ENCODE results near the gene CLDN7.

Gene CLDN7, protein sequence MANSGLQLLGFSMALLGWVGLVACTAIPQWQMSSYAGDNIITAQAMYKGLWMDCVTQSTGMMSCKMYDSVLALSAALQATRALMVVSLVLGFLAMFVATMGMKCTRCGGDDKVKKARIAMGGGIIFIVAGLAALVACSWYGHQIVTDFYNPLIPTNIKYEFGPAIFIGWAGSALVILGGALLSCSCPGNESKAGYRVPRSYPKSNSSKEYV

DNA sequence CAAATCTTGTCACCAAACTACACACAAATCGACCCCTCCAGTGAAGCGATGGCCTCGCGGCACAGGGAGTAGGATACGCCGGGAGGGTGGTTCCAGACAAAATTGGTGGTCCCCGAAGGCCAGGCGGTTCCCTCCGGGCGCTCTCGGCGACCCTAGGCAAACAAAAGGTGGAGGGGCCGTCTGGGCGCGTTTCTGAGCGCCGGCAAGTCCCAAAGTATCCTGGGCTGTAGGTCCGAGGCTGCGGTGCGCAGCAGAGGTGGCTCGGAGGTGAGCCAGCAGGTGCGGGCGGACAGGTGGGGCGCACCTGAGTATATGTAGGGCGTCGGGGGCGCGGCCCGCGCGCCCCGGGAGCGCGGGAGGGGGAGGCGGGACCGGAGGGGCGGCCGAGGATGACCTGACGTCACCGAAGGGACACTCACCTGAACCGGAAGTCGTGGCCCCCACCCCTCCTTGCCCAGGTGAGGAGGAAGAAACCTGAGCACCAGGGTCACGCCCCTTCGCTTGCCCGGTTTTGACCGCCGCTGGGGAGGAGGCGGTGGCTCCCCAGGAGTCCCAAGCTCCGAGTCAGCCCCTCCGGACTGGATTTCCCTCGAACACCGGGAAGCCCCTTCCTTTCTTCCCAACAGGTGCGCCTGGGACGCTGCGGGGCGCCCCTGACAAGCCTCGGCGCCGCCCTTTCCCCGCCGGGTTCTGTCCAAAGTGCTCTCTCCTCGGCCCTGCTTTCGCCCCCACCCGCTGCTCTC, at the start of gene CLDN7:
Gene CLDN7 (minus strand): TSS at position 287 of the 743 bp plus-strand sequence. CDS start 435 bp downstream, outside the sequence.
- no peak for DNase-seq

DNA sequence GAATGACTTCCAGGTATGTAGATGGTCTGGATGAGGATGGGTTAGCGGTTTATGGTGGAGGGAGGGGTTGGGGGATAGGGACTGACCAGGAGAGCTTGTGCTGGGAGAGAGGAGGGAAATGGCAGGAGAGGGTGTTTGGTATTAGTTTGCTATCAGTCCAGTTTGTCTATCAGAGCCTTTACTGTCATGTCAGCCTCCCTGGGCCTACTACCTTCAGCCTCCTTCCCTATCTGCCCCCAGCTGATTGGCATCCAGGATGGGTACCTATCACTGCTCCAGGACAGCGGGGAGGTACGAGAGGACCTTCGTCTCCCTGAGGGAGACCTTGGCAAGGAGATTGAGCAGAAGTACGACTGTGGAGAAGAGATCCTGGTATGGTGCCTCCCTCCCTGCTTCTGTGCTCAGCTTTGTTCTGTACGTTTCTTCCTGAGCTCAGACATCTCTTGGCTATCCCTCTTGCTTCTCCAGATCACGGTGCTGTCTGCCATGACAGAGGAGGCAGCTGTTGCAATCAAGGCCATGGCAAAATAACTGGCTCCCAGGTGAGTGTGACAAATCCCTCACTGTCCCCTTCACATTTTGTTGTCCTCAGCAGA, 48.9 kb upstream of the CLDN7 start:
- no peak for DNase-seq

DNA sequence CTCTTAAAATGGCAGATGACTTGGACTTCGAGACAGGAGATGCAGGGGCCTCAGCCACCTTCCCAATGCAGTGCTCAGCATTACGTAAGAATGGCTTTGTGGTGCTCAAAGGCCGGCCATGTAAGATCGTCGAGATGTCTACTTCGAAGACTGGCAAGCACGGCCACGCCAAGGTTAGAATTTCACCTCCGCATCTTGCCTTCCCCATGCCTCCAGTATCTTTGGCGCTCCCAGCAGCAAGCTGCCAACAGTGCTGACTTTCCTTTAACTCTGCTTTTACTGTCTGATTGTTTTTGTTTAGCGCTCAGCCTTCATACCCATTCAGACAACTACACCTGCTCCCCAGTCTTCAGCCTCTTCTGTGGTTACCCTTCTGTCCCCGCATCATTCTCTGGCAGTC, 47.4 kb upstream of the CLDN7 start:
- no peak for DNase-seq

DNA sequence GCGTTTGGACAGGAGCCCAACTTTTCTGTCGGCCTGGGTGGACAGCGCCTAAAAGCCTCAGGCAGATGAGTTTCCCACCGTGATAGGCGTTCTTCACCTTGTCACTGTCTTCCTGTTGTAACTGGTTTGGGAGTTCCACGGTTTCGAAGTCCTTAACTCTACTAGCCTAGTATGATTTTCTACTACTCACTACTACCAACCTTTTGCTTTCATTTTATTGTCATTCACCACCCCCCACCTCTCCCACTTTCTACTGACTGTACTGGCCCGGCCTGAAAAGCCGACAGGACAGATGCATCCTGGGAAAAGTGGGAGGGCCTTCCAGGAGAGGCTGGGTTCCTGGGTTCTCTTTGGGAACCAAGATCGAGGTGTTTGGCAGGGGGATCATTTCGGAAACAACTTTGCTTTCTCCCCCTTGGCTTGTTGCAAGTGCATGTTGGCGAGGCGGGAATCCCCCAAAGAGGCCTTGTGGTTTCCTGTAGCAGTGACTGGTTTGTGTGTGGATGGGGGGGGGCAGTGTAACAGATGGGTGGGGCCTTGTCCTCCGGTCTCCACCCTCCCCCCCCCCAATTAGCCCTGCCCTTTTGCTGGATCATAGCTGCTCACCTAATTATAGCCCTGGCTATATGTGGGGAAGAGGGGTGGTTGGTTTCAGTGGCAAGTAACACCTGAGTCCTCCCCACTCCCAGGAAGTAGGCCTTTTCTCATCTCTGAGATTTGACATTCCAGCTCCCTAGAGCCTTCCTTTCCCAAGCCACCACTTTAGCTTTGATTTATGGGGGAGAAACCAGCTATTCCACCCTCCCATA, 46.6 kb upstream of the CLDN7 start:
- no peak for DNase-seq

DNA sequence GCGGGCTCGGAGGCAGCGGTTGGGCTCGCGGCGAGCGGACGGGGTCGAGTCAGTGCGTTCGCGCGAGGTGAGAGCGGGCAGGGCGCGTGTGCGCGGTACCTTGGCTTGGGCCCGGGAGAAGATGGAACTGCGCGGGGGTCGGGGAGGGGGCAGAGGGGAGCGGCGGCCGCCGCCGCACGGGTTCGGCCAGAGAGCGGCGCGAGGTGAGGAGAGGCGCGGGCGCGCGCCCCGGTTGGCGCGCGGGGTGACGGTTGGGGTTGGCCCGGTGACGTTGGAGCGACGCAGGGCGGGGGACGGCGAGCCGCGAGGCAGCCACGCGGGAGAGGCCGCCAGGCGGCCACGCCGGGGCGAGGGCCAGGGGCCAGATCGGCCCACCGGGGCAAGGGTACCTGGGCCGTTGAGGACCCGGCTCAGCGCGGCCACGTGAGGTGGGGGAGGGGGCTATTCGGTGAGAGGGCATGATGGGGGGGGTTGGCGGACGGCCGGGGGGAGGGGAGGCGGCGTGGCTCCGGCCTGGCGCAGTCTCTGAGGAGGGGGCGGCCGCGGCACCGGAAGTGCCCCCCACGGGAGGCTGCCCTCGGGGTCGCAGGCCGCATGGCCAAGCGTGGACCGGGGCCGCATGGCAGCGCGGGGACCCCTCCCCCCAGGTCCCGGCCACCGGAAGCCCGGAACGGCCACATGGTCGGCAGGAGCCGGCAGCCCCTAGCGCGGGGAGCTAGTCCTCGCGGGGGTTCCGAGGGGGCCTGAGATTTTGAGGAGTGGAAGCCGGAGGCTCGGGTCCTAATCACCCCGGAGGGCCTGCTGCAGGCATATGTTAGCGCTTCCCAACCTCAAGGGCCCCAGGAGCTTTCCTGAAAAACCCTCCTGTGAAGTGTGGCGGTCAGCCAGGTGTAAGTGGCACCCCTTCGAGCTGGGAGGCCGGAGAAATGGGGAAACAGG, 45.7 kb upstream of the CLDN7 start:
- DNase-seq, result no peak

DNA sequence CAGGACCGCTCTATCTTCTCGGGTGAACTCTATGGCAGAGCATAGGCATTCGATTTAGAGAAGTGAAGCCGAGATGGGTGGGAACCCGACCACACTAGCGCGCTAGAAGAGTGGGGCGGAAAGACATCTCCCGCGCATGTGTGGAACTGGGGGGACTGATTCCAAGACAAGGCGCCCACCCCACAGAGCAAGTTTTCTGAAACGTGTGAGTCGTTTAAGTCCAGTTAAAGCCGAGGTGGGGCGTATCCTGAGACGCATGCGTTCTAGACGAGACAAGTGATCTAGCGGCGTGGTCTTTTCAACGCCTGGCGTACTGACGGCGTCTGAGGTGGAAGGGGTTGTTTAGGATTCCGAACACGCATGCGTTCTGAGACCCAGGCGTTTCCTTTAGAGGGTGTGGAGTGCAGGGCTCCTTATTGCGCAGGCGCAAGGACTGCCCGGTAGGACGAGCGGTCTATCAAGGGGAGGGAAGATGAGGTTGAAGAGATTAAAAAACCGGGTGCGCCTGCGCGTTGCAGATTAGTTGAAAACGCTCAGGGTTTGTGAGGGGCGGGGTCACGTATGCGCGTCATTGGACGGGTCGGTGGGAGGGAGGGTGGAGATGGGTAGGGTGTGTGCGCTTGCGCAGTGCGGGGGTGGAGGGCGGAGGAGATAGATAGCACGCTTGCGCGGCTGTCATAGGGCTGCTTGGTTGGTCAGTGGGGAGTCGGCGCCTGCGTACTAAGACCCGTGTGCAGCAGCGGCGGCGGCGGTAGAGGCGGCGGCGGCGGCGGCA, 44.8 kb upstream of the CLDN7 start, which contains the start of gene EIF5A:
Gene EIF5A (plus strand): TSS at position 718 of the 775 bp plus-strand sequence. CDS start 2,008 bp downstream, outside the sequence.
- peak; percentile 92 for DNase-seq

DNA sequence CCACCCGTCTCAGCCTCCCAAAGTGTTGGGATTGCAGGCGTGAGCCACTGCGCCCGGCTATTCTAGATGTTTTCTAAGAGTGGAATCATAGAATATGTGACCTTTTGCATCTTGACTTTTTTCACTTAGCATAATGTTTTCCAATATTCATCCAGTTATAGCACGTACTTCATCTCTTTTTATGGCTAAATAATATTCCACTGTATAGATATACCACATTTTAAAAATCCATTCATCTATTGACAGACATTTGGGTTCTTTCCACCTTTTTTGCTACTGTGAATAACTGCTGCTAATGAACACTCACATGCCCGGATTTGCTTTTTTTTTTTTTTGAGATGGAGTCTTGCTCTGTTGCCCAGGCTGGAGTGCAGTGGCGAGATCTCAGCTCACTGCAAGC, 41.9 kb upstream of the CLDN7 start:
- DNase-seq, result no peak

DNA sequence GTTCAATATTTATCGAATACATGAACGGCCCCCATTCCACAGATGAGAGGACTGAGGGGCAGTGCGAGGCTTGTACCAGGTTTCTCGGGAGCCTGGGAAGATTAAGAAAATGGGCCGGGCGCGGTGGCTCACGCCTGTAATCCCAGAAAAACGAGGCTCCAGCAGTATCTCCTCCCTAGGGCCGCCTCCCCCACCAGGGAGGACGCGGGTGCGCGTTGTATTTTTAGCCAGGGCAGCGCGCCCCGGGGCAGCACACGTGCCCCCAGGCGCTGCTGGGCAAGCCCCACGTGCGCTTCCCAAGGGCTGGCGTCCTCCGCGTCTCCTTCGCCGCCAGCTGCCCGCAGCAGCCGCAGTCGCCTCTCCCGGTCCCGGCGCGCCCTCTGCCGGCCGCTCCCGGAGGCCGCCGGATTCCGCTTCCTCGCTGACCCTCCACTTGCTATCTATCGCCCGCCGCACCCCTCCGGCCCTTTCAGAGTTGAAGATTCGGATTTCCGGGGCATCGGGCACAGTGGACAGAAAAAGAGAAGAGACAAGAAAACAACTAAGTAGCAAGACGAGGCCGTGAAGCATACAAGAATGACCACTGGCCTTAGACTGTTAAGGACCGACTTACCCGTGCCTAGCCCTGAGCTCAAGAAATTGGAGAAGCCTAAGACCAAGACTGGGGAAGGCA, 34.0 kb upstream of the CLDN7 start:
- DNase-seq, result no peak

DNA sequence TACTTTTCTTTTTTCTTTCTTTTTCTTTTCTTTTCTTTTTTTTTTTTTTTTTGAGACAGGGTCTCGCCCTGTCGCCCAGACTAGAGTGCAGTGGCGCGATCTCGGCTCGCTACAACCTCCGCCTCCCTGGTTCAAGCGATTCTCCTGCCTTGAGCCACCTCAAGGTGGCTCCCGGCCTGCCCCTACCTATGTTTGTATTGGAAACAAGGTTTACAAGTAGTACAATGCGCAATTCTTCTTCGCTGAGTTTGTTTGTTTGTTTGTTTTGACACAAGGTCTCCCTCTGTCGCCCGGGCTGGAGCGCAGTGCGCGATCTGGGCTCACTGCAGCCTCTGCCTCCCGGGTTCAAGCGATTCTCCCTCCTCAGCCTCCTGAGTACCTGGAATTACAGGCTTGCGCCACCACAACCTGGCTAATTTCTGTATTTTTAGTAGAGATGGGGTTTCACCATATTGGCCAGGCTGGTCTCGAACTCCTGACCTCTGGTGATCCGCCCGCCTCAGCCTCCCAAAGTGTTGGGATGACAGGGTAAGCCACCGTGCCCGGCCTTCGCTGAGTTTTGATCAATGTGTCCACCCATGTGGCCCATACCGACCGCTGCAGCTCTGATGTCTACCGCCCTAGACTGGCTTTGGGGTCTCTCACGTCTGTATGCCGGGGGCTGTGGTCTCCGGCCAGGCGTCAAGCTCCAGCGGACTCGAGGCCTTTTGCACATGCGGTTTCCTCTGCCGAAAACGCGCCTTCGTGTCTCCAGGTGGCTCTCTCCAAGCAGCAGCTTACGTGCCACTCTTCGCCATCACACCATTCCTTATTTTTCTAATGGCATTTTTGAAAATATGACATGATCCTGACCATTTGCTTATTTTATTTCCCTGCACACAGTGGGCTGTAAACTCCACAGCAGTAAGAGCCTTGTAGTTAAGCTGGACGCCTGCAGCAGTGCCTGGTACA, 33.2 kb upstream of the CLDN7 start:
- no peak for DNase-seq

DNA sequence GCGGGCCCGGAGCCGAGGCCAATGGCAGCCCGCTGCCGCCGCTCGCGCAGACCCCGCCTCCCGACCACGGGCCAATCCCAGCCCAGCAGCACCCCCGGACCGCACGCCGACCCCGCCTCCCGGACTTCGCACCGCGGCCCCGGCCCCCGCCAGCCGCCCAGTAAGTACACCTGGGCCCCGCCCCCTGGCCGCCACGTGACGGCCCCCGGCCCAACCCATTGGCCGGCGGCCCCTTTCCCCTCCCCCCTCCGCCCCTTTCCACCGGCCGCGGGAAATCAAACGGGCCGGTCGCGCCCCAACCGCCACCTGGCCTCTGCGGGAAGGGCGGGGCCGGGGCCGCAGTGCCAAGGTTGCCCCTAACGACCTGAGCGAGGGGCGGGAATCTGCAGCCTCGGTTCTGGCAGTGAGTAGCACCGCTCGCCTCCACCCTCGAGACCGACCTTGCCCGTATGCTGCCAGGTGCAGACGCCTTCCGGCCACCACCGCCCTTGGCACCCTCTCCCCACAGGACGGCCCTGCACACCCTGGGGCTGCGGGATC, 32.4 kb upstream of the CLDN7 start, which contains the start of gene YBX2:
Gene YBX2 (minus strand): TSS at position 26 of the 540 bp plus-strand sequence. CDS start 139 bp downstream, outside the sequence.
- peak; percentile 64 for DNase-seq

DNA sequence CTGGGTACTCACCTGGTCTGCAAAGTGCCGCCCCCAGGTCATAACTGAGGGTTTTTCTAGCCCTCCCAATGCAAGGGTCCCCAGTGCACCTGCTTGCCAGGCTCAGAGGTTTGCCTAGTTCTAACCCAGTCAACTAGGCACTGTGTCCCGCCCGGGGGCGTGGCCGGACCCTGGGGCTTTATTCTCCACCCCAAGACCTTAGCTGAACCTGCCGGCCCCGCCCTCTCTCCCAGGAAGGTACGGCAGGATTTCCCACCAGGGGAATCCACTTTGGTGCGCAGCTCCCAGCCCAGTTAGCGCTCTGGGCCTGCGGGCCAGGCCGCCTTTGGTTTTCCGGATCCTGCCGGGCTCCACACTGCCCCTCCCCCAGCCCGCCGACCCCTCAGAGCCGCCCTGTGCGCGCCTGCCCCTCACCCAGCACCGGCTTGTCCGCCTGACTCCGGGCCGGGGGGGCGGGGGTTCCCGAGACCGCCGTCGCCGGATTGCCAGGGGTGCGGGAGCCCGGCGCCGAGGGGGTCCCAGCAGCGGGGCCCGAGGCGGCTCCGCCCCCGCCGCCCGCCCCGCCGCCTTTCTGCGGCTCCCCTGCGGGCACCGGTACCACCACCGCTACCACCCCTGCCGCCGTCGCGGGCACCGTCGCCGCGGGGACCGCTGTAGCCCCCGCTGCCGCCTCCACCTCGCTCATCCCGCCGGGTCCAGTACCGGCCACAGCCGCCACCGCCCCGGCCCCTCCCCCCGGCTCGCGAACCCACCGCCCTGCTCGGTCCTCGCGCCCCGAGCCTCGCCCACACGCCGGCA, 31.7 kb upstream of the CLDN7 start:
- DNase-seq, result no peak

DNA sequence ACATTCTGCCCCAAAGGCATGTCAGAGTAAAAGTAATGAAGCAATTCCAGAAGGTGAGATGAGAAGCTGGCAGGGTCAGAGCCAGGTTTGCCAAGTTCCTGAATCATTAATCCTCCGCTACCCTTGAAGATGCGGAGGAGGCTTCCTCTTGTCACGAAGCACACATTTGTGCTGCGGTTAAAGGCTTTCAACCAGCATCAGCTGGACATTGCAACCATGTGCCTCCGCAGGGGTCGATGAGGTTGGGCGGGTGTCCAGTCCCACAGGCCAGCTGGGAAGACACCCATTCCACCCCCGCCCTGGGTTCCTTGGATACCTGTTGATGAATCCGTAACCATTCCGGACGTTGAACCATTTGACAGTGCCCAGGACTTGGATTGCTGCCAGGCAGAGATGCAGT, 30.9 kb upstream of the CLDN7 start:
- DNase-seq, result no peak

DNA sequence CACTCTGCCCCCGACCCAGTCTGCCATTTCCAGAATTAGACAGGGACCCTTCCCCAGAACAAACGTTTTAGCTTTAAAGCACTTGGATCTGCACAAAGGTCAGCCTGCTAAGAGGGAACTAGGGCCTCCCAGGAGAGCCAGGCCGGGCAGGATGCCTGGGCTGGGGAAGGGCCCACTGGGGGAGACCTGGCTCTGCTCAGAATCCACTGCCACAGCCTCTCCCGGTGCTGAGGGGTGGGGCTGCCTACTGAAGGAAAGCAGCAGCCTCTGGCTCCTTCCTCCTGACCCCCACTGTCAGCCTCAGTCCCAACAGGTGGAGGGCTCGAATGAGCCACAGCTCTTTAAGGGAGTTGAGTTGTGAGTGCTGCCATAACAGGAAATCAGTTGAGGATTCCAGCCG, 30.5 kb upstream of the CLDN7 start:
- no peak for DNase-seq

DNA sequence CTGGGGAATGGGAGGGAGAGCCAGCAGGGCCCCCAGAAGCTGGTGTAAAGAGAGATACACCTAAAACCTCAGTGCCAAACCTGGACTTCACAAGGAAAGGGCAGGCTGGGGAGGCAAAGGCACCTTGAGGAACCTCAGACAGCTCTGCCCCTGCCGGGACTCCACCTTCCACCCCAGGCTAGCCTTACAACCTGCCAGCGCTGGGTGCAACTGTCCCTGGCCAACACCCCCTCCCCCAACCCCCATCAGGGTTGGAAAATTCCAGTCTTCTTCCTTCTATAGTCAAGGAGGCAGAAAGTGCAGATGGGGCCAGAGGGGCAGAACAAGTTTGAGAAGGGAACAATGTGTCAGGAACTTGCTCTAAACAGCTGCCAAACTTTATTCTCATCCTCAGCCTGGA, 29.9 kb upstream of the CLDN7 start:
- DNase-seq, result no peak

DNA sequence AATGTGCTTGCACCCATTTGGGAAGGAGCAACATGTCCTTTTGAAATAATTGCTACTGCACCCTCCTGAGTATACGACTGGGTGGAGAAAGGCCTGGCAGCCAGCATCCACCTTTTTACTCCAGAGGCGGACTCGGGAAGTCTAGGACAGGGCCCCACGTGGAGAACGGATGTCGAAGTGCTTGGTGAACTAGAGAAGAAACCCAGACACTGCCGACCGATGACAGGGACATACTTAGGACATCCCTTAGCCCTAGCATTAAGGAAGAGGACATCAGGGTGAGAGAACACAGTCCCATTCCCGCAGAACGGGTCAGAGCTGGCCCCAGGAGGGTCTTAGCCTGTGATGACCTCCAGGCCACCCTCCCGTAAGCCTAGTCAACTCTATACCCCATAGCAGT, 28.4 kb upstream of the CLDN7 start:
- no peak for DNase-seq

DNA sequence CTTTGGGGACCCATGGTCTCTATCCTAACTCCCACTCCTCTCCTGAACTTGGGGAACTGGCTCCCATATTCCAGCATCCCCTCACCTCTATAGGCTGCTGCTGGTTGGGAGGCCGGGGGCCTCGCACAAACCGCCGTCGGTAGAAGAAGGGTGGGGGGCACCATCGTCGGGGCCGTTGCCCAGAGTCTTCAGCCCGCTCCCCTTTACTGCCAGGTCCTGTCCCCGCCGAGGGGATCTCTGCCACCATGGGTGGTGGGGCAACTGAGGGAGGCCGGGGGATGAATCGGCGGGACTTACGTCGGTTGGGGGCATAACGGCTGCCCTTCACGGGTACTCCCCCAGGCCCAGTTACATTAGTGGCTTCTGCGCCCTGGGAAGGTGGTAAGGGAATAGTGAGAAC, 27.9 kb upstream of the CLDN7 start:
- no peak for DNase-seq

DNA sequence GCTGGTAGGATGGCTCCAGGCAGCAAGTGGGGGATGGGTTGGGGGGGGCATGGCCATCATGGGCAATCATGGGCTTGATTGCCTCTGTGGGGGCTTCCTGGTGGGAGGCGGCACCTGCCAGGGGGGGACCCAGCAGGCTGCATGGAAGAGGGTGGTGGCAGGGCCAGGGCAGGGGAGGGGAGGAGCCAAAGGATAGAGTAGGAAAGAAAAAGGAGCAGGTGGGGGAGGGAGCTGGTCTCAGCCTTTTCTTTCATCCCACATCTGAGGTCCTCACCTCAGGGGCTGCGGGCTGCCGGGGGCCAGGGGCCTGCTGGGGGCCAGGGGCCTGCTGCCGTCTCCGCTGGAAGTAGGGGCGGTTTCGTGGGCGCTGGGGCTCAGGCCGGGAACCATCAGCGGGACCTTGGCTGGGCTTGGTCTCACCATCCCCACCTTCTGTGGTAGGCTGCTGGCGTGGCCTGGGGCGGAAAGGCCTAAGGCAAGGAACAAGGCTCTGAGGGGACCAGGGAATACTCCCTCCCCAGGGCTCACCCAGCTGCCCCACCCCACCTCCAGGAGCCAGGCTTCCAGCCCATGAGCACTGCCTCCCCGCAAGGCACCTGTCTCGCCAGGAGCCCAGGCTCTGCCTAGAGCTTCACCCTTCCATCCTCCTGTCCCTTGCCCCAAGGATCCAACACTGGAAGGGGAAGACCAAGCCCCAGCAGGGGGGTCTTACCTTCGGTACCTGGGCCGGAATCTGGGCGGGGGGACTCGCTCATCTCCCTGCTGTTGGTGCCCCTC, 27.2 kb upstream of the CLDN7 start:
- no peak for DNase-seq
